K562 (cell line): ENCODE measurements around the gene UBALD2.
A peak's percentile ranks its signal among the peaks of the same experiment; 100 is the strongest.

Experiments
- CTCF ChIP-seq, 3 experiments: IDR thresholded peaks in 2 of 3; conservative IDR thresholded peaks in 1 of 3; 2 replicates each; pipeline ENCODE4 v1.5.1; 2011 to 2012; ENCODE audit warnings: low read length in 3 of 3, mild to moderate bottlenecking in 3 of 3, control low read depth in 2 of 3, improper control_type of control experiment in 1 of 3, inconsistent platforms in 1 of 3, low read depth in 1 of 3, mixed read lengths in 1 of 3, moderate library complexity in 1 of 3; ENCODE audit not compliant: insufficient read depth in 2 of 3
- ESRRA ChIP-seq: fragments of 450-650 bp; IDR thresholded peaks from 2 replicates; pipeline ENCODE4 v1.6.1; 2014; ENCODE audit warnings: low read depth, mild to moderate bottlenecking, moderate library complexity, borderline replicate concordance
- FOXA1 ChIP-seq: fragments of 450-650 bp; IDR thresholded peaks from 2 replicates; pipeline ENCODE4 v1.6.1; 2016; ENCODE audit warnings: mild to moderate bottlenecking, borderline replicate concordance
- MAFK ChIP-seq: IDR thresholded peaks from 2 replicates; pipeline ENCODE4 v1.6.1; 2011; ENCODE audit warnings: low read length, improper control_type of control experiment
- NFATC3 ChIP-seq: fragments of 450-650 bp; IDR thresholded peaks from 2 replicates; pipeline ENCODE4 v1.6.1; 2017; ENCODE audit warnings: mild to moderate bottlenecking
- NR3C1 ChIP-seq: sonication (generic); formaldehyde crosslinking; IDR thresholded peaks from 2 replicates; pipeline ENCODE4 v1.8.1; 2022; ENCODE audit warnings: missing genetic modification reagents
- POLR2A ChIP-seq: fragments of 450-650 bp; conservative IDR thresholded peaks from 2 replicates; pipeline ENCODE4 v1.6.1; 2016
- ZKSCAN1 ChIP-seq: fragments of 150-350 bp; IDR thresholded peaks from 2 replicates; pipeline ENCODE4 v1.6.1; 2016; ENCODE audit warnings: low read depth, low read length
- TF ChIP-seq, protein P1 (sequence below): sonication (generic); formaldehyde crosslinking; IDR thresholded peaks from 2 replicates; pipeline ENCODE4 v1.8.0; 2022; ENCODE audit warnings: mild to moderate bottlenecking, low read depth, missing genetic modification reagents

DNA sequence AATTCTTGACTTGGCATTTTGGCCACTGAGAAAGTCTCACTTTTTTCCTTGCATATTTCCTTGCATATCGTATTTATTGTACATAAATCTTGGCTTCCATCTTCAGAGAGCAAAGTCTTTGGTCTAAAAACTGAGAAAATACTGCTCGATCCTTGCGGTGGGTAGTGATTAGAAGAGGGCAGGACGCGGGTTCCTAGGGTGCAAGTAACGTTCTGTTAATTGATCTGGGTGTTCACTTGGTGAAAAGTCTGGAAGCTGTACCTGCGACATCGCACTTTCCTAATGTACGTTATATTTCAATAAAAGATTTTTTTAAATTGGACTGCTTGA, 758 bp upstream of the UBALD2 start:
- TF ChIP-seq FOXA1 (no peak), NFATC3 (0 out of 2 replicates have a peak, but pooled peaks have one; percentile 34), POLR2A (no peak), ESRRA (no peak), NR3C1 (CRISPR knock-in tag) (no peak), CTCF (IDR thresholded peaks at IDR 0.05 in 2 of 3, conservative IDR thresholded peaks at IDR 0.05 in 1 of 3; ENCODE audit: insufficient read depth in 2 of 3, low read depth in 1 of 3, low read length in 3 of 3) (no peak), ZKSCAN1 (no peak), MAFK (no peak)
- TF ChIP-seq, protein P1, sequence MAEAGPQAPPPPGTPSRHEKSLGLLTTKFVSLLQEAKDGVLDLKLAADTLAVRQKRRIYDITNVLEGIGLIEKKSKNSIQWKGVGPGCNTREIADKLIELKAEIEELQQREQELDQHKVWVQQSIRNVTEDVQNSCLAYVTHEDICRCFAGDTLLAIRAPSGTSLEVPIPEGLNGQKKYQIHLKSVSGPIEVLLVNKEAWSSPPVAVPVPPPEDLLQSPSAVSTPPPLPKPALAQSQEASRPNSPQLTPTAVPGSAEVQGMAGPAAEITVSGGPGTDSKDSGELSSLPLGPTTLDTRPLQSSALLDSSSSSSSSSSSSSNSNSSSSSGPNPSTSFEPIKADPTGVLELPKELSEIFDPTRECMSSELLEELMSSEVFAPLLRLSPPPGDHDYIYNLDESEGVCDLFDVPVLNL = no peak
